ENCODE results near the gene RPL38.

DNA sequence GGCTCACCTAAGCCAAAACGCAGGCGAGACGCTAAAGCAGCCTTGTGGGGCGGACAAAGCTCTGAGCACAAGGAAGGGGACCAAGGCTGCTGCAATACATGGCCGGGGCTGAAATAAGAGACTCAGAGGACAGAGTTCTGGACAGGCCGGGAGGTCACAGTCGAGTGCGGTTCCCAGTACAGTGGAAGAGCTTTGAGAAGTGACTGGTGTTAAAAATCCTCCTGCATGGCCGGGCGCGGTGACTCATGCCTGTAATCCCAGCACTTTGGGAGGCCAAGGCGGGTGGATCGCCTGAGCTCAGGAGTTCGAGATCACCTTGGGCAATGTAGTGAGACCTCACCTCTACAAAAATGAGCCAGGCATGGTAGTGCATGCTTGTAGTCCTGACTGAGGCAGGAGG lies 20.4 kb downstream of the RPL38 start:
- TF ChIP-seq, protein P1, sequence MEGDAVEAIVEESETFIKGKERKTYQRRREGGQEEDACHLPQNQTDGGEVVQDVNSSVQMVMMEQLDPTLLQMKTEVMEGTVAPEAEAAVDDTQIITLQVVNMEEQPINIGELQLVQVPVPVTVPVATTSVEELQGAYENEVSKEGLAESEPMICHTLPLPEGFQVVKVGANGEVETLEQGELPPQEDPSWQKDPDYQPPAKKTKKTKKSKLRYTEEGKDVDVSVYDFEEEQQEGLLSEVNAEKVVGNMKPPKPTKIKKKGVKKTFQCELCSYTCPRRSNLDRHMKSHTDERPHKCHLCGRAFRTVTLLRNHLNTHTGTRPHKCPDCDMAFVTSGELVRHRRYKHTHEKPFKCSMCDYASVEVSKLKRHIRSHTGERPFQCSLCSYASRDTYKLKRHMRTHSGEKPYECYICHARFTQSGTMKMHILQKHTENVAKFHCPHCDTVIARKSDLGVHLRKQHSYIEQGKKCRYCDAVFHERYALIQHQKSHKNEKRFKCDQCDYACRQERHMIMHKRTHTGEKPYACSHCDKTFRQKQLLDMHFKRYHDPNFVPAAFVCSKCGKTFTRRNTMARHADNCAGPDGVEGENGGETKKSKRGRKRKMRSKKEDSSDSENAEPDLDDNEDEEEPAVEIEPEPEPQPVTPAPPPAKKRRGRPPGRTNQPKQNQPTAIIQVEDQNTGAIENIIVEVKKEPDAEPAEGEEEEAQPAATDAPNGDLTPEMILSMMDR (IDR thresholded peaks at IDR 0.05): no peak
- no peak for TF ChIP-seq EP300 (IDR thresholded peaks at IDR 0.05)
- no peak for TF ChIP-seq HOXB13 (CRISPR knock-in tag; IDR thresholded peaks at IDR 0.05; ENCODE audit: low read depth)
- no peak for TF ChIP-seq PHF8 (IDR thresholded peaks at IDR 0.05; ENCODE audit: borderline replicate concordance, low read depth)
- TF ChIP-seq RAD21 (conservative IDR thresholded peaks at IDR 0.05 in 1 of 2, IDR thresholded peaks at IDR 0.05 in 1 of 2): no peak
- no peak for TF ChIP-seq POLR2A (IDR thresholded peaks at IDR 0.05; ENCODE audit: low read length)
- no peak for TF ChIP-seq SMC3 (IDR thresholded peaks at IDR 0.05)
- TF ChIP-seq FOXS1 (CRISPR knock-in tag; IDR thresholded peaks at IDR 0.05): no peak
- TF ChIP-seq, protein P2, sequence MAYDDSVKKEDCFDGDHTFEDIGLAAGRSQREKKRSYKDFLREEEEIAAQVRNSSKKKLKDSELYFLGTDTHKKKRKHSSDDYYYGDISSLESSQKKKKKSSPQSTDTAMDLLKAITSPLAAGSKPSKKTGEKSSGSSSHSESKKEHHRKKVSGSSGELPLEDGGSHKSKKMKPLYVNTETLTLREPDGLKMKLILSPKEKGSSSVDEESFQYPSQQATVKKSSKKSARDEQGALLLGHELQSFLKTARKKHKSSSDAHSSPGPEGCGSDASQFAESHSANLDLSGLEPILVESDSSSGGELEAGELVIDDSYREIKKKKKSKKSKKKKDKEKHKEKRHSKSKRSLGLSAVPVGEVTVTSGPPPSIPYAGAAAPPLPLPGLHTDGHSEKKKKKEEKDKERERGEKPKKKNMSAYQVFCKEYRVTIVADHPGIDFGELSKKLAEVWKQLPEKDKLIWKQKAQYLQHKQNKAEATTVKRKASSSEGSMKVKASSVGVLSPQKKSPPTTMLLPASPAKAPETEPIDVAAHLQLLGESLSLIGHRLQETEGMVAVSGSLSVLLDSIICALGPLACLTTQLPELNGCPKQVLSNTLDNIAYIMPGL (CRISPR knock-in tag; IDR thresholded peaks at IDR 0.05; ENCODE audit: borderline replicate concordance): no peak
- no peak for TF ChIP-seq SREBF2 (IDR thresholded peaks at IDR 0.05)
- no peak for TF ChIP-seq RCOR1 (IDR thresholded peaks at IDR 0.05; ENCODE audit: low read depth, low read length)
- no peak for TF ChIP-seq RARB (CRISPR knock-in tag; IDR thresholded peaks at IDR 0.05)
- TF ChIP-seq POLR2AphosphoS2 (conservative IDR thresholded peaks at IDR 0.05; ENCODE audit: low read length): no peak
- no peak for TF ChIP-seq EHMT2 (IDR thresholded peaks at IDR 0.05; ENCODE audit: low read depth)

Measured in A549 (cell line).